Cardiac muscle cell (in vitro differentiated cells and primary cell): ENCODE measurements around the gene CARMIL3. TPM values are rescaled to one million over a fixed set of nuclear protein-coding genes. Genes with fewer than 3 reads are reported as not detected.
A peak's percentile ranks its signal among the peaks of the same experiment; 100 is the strongest.

Source experiments
- DNase-seq, 2 donors: peaks; one replicate each; pipeline versions ENCODE4 v3.0.0 to v3.0.0-alpha.2; 2010 to 2017; ENCODE audit warnings: low read depth in 1 of 2, low spot score in 1 of 2
- H3K27ac ChIP-seq: fragments of 200-600 bp; sonication (generic); 2 replicates; pipeline ENCODE4 v1.5.1; 2016
- H3K27me3 ChIP-seq: fragments of 200-600 bp; sonication (generic); 2 replicates; pipeline ENCODE4 v1.6.0; 2016; ENCODE audit warnings: control low read depth
- H3K36me3 ChIP-seq: fragments of 200-600 bp; sonication (generic); 2 replicates; pipeline ENCODE4 v1.5.1; 2016; ENCODE audit warnings: control low read depth
- H3K4me1 ChIP-seq: fragments of 200-600 bp; sonication (generic); 2 replicates; pipeline ENCODE4 v1.8.1; 2017; ENCODE audit warnings: low read depth, mild to moderate bottlenecking, mixed run types
- H3K4me3 ChIP-seq: fragments of 200-600 bp; sonication (generic); 2 replicates; pipeline ENCODE4 v1.5.1; 2016; ENCODE audit warnings: mild to moderate bottlenecking
- H3K9me3 ChIP-seq: fragments of 200-600 bp; sonication (generic); 2 replicates; pipeline ENCODE4 v1.5.1; 2017; ENCODE audit warnings: low read depth, mild to moderate bottlenecking, control low read depth
- polyA plus RNA-seq: library from polyadenylated mRNA; unstranded; fragments of >200 nt; fragmentation: Nextera tagmentation; extraction: Ambion mirVana; gene quantifications from 2 replicates; pipeline ENCODE4 v1.2.1, GENCODE V29; 2016
- total RNA-seq: library from RNA; depleted of rRNA; stranded (reverse); fragments of >200 nt; gene quantifications from 2 replicates; pipeline ENCODE4 v1.2.3, GENCODE V29; 2016
- TF ChIP-seq, protein P1 (sequence below): IDR thresholded peaks from 2 replicates; pipeline ENCODE4 v1.5.1; 2012; ENCODE audit warnings: low read depth, mild to moderate bottlenecking, low read length

Gene CARMIL3
- total and polyA plus RNA-seq, 2 experiments from 2014 or later, result 0.06 to 0.22 TPM

DNA sequence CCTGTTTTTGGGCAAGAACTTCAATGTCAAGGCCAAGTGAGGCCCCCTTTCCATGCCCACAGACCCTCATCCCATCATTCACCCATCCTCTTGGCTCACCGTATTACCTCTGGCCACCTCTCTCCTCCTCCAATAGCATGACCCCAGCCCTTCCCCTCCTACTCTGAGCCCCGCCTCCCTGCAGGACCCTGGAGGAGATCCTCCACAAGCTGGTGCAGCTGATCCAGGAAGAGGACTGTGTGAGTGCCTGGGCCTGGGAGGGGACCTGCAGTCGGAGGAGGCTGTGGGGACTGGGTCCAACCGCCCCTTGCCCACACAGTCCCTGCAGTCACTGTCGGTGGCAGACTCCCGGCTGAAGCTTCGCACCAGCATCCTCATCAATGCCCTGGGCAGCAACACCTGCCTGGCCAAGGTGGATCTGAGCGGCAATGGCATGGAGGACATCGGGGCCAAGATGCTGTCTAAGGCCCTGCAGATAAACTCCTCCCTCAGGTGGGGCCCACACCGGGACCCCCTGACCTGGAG, 7.2 kb downstream of the CARMIL3 start:
- no peaks in the 10 kb centered on the region for H3K4me1 ChIP-seq
- no peak overlapping the region for H3K4me3 ChIP-seq
- no peaks in the 10 kb centered on the region for H3K27me3 ChIP-seq
- no peaks in the 10 kb centered on the region for H3K9me3 ChIP-seq
- H3K27ac ChIP-seq, result no peak overlapping the region
- H3K36me3 ChIP-seq, result no peaks in the 10 kb centered on the region
- TF ChIP-seq, protein P1, sequence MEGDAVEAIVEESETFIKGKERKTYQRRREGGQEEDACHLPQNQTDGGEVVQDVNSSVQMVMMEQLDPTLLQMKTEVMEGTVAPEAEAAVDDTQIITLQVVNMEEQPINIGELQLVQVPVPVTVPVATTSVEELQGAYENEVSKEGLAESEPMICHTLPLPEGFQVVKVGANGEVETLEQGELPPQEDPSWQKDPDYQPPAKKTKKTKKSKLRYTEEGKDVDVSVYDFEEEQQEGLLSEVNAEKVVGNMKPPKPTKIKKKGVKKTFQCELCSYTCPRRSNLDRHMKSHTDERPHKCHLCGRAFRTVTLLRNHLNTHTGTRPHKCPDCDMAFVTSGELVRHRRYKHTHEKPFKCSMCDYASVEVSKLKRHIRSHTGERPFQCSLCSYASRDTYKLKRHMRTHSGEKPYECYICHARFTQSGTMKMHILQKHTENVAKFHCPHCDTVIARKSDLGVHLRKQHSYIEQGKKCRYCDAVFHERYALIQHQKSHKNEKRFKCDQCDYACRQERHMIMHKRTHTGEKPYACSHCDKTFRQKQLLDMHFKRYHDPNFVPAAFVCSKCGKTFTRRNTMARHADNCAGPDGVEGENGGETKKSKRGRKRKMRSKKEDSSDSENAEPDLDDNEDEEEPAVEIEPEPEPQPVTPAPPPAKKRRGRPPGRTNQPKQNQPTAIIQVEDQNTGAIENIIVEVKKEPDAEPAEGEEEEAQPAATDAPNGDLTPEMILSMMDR, result no peak
- DNase-seq, result peak in 1 of 2 donors; percentile 10

DNA sequence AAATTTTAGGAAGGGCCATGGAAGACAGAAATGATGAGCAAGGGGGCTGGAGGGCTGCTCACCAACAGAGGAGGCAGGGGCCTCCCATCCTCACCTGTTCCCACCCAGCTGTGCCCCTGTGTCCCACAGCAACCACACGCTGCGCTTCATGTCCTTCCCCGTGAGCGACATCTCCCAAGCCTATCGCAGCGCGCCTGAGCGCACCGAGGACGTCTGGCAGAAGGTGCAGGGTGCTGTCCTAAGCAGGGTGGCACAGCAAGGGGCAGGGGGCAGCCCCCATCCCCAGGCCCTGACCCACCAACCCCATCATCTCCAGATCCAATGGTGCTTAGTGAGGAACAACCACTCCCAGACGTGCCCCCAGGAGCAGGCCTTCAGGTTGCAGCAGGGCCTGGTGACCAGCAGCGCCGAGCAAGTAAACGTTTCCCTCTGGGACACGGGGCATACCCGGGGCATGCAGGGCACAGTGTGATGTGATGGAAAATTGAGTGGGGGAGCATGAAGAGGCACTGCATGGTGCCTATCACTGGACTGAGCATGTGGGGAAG, 8.1 kb downstream of the CARMIL3 start:
- DNase-seq, result no peak
- Histone ChIP-seq H3K9me3 (no peaks in the 10 kb centered on the region), H3K27ac (no peak overlapping the region), H3K4me3 (no peak overlapping the region), H3K36me3 (no peaks in the 10 kb centered on the region), H3K4me1 (no peaks in the 10 kb centered on the region), H3K27me3 (no peaks in the 10 kb centered on the region)
- TF ChIP-seq, protein P1, result no peak

DNA sequence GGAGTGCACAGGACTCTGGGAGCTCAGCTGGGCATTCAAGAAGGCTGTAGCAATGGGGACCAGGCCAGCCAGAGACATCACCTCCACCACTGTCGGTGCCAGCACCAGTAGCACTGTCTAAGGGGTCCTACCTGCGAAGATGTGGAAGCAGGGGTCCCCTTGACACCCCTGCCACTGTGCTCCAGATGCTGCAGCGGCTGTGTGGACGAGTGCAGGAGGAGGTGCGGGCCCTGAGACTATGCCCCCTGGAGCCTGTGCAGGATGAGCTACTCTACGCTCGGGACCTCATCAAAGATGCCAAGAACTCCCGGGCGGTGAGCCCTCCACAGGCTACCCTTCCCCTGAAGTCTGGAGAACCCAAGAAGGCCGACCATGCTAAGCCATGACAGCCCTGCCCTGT, 8.6 kb downstream of the CARMIL3 start:
- H3K27ac ChIP-seq, result no peak overlapping the region
- DNase-seq, result no peak

DNA sequence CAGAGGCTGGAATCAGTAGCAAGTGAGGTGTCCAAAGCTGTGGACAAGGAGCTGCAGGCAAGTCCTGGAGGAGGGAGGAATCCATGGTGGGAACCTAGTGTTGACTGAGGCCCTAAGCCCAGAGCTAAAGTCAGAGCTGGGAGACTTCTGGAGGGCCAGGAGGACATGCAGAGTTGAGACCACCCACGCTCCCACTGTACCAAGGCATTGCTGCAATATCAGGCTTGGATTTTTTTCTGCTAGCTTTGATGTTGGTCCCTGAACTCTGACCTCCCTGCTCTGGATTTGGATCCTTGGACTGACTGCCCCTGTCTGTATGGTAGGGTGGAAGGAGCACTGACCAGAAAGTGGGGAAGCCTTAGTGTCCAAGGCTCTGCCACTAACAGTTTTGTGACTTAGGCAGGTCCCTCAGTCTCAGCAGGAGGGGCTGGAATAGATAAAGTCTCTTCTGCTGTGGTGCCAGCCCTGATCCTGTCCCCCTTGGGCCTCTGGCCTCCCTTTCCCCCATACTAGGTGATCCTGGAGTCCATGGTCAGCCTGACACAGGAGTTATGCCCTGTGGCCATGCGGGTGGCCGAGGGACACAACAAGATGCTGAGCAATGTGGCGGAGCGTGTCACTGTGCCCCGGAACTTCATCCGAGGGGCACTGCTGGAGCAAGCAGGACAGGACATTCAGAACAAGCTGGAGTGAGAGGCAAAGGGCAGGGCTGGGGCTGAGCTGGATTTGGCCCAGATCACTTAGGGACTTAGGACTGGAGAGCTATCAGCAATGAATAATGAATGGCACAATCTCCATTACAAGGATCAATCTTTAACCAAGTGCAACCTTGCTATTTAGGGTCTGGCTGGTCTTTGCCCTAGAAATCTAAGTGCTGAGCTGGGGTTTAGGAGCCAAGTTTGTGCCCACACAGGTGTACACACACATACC, 9.4 kb downstream of the CARMIL3 start:
- TF ChIP-seq, protein P1, result no peak
- H3K36me3 ChIP-seq, result no peaks in the 10 kb centered on the region
- H3K9me3 ChIP-seq, result no peaks in the 10 kb centered on the region
- no peaks in the 10 kb centered on the region for H3K4me1 ChIP-seq
- H3K27me3 ChIP-seq, result no peaks in the 10 kb centered on the region
- no peak overlapping the region for H3K27ac ChIP-seq
- no peak for DNase-seq
- no peak overlapping the region for H3K4me3 ChIP-seq

More for the DNA sequence above, 8.6 kb downstream of the CARMIL3 start:
- TF ChIP-seq, protein P1, result no peak
- Histone ChIP-seq H3K9me3 (no peaks in the 10 kb centered on the region), H3K27me3 (no peaks in the 10 kb centered on the region), H3K4me3 (no peak overlapping the region), H3K4me1 (no peaks in the 10 kb centered on the region), H3K36me3 (no peaks in the 10 kb centered on the region)

DNA sequence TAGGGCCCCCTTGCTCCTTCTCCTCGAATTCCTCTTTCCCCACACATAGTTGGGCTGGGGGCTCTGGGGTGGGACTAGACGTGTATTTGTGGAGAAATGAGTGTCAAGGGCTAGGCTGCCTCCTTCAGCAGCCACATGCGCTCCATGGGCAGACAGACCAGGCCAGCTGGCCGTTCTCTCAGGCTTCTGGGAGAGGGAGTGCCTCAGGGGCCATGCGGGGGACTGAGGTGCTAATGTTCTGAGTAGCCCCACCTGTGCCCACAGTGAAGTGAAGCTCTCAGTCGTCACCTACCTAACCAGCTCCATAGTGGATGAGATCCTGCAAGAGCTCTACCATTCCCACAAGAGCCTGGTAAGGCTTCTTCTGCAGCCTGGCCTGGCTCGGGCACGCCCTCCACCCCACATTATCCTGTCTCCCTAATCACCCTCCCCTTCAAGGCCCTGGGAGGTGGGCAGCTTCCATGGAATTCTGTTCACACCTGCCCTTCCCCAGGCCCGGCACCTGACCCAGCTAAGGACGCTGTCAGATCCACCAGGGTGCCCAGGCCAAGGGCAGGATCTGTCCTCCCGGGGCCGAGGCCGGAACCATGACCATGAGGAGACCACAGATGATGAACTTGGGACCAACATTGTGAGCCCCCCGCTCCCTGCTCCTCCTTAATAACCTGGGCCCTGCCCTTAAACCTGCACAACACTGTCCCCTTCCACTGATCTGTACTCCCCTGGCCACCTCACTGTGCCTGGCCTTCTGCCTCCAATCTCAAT, 10.6 kb downstream of the CARMIL3 start:
- DNase-seq, result no peak
- Histone ChIP-seq H3K36me3 (no peaks in the 10 kb centered on the region), H3K27ac (no peak overlapping the region), H3K27me3 (no peaks in the 10 kb centered on the region), H3K4me1 (no peaks in the 10 kb centered on the region), H3K9me3 (no peaks in the 10 kb centered on the region), H3K4me3 (no peak overlapping the region)
- TF ChIP-seq, protein P1, result no peak
